ENCODE data around the gene ATP5ME.
"Not testable (repeated sequence)": the region's sequence is repeated elsewhere in the genome, so short reads cannot be mapped to it uniquely, and the experiment has no call there.

Gene ATP5ME

DNA sequence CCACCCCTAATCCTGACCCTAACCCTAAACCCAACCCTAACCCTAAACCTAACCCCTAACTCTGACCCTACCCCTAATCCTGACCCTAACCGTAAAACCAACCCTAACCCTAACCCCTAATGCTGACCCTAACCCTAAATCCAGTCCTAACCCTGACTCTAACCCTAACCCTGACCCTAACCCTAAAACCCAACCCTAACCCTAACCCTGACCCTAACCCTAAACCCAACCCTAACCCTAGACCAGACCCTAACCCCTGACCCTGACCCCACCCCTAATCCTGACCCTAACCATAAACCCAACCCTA is 30.8 kb upstream of the ATP5ME start:
- DNase-seq (ENCODE audit: low spot score): no peak

DNA sequence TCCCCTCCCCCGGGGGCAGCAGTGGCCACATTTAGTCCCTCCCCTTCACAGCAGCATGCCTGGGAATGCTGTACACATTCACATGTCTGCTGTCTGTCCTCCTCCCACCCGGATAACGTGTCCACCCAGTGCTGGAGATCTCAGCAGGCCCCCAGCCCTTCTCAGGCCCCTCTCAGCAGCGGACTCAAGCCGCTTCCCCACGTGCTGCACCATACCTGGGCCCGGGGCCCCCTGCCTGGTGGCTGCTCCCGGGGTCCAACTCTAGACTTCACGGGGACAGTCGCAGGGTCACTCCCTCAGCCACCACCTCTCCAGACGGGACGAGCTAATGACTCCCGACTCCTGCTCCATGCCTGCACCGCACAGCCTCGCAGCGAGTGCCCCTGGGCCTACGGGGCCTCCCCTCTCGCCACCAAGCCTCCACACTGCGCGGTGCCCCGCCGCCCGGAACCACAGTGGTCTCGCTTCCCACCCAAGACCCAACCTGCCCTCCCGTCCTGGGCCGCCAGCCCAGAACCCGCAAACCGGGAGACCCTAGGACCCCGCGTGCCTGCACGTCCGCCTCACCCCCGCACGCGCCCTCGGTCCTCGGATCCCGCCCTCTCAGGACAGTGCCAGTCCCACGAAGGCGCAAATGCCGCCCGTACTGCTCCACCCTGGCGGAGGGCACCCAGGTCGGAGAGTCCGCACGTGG is 30.3 kb upstream of the ATP5ME start:
- DNase-seq (ENCODE audit: low spot score): no peak

DNA sequence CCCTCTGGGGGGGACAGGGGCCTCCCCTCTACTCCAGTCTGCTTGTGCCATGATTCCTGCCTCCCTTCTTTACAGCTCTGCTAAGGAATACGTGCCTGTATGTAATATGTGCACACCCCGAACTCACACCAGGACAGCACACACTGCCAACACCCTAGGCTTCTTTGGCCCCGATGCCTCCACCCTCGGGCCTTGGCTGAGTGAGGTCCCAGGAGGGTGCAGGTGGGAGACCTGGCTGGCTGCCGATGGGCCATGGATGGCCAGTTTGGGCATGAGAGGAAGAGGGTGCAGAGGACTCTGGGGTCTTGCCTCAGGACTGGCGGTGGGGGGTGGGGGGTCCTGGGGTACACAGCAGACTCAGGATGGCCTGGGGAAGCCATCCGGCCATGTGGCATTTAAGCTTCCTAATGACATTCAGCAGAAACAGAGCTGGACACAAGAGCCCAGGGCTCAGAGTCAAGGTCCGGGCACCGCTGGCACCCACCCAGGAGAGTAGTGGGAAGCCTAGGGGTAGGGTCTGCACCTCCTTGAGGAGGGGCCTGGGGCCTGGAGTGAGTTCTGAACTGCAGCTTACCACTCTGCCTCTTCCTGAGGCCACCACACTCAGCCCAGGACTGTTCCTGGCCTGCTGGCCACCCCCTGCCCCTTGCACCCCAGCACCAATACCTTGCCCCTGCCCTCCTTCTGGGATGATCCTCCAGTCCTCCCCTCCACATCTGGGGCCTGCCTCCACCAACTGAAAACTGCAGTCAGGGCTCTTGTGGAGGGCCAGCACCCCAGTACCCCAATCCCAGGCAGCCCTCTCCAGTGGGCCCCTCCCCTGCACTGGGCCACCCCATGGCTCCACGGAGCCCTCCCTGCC is 29.5 kb upstream of the ATP5ME start:
- DNase-seq (ENCODE audit: low spot score): no peak

DNA sequence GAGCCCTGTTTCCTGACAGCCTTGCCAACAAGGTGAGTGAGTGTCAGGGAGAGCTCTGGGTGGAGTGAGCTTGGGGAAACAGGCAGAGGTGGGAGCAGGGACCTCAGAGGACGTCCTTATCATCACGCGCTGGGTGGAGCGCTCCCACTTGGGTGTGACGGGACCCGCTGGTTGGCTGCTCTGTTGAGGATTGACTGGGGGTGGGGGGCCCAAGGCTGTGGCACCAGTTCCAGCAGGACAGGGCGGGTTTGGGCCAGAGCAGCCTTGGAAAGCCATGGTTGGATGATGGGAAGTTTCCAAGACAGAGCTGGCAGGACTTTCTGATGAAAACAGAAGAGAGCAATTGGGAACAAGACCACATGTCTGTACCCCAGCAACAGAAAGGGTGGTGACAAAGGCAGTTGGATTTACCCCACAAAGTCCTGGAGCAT is 28.6 kb upstream of the ATP5ME start:
- DNase-seq (ENCODE audit: low spot score): no peak

DNA sequence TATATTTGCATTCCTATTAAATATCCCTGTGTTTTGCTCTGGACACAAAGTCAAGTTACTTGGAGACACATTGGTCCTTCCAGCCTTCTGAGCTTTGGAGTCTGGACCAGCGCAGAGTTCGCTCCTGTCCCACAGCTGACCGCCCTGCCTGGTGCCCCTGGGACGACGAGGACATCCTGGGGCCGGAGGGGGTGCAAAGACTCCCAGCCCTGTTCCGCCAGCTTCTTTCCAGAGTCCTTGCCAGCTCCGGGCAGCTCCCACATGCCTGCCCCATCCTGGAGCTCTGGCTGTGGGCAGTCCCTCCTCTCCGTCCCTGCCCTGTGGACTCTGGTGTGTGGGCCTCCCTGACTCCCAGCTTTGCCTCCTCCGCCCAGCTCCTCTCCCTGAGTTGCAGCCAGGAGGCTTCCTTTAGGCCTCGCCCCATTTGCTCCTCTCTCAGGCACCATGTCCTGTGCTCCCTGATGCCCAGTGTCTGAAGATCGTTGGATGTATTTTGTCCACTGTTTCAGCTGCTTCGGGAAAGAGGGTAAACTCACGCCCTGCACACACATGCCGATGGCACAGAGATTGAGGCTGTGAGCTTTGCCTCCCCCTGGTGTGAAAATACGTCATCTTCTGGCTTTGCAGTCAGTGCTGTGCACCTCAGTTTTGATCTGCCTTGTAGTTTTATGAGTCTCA is 26.6 kb upstream of the ATP5ME start:
- no peak for DNase-seq (ENCODE audit: low spot score)

DNA sequence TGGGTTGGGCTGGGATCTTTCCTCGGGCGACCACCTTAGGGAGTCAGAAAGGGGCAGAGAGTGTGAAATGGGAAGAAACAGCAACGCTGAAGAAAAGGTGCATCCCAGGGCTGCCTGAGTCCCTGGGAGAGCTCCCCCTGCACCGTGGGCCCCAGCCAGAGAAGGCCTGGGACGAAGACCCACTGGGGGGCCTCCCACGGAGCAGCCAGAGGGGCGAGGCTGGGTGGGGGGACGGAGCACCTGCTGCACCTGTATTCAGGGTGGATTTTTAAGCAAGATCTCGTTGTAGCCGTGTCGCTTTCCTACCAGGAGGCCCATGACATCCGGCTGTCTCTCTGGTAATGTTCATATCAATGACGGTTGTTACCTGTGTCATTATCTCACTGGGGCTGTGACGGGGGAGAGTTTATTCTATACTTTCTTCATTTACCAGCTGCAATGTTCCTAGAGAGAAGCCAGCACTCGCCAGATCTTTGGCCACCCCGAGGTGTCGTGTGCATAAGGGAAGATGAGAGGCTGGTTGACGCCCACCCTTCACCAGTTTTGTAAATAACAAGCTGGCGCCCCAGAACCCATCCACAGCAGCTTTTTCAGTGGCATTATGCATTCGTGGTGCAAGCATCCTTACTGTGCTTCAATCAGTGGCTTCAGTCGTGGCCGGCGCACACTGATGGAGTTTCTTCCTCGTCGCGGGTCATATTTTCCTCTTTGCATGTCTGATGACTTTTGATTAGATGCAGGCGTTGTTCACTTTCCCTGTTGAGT is 25.9 kb upstream of the ATP5ME start:
- DNase-seq (ENCODE audit: low spot score): no peak

DNA sequence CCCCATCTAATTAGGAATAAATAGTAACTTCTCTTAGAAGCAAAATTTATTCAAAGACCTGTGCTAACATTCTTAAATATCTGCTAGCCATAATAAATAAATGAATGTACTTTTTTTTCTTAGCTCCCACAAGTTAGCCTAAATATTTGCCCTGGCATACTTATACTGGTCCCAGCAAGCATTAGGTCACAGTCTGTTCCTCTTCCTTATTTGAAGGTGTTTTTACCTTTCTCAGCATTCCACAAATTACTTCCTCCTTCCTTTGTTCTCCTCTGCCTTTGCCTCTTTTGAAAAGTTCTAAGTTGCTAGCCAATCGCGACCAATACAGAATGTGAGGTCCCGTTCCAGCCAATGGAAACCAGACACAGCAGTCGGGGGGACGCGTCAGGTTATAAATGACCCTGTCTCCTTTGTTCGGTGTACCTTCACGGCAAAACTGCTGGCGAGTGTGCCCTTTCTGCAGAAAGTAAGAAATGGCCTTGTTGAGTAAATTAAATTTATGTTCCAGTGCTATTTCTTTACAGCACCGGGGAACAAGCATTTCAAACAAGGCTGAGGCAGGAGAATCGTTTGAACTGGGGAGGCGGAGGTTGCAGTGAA is 20.4 kb upstream of the ATP5ME start:
- not testable (repeated sequence) for DNase-seq (ENCODE audit: low spot score)

DNA sequence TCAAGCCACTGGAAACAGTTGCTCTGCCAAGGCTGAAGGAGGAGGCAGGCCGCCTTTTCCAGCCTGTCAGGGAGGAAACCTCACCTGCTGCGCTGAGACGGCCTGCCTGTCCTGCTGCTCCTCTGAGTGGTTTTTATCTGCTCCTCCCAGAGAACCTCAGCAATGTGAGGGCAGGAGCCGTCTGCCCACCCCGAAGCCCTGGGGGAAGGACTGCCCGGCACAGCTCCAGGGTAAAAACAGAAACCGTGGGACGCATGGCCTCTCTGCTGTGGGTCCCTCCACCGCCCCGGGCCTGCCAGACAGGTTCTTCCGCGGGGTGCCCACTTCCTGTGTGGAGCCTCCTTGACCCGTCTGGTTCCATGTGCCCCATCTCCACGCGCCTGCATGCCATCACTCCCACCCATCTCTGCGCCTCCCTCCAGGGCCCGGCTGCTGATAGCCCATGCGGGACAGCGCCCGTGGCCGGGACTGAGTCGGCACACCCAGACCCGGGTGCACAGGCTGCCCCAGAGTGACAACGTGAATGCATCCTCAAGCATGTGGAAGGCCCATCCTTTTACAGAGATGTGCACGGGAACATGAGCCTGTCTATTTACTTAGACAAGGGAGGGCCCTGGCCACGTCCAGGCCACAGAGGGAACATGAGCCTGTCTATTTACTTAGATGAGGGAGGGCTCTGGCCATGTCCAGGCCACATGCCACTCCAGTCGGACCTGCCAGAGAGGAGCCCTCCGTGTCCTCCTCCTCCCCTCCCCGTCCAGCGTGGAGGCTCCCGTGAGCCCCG is 18.9 kb upstream of the ATP5ME start:
- DNase-seq (ENCODE audit: low spot score): no peak

DNA sequence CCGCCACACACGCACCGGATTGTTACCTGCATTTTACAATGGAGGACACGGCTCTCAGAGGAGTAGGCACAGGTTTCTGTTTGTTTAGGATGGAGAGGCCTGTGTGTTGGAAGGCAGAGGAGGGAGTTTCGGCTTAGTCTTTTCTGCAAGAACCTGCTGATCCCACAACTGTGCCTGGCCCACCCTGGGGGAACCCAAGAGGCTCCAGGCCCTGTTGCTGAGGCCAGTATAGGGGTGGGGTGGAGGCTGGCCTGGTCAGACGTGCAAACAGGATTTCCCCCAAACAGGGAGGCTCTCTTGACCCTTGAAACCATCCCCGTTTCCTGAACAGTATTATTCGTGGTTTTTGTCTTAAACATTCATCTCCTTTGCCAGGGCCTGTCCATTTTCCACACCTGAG is 15.6 kb upstream of the ATP5ME start:
- DNase-seq (ENCODE audit: low spot score): no peak

DNA sequence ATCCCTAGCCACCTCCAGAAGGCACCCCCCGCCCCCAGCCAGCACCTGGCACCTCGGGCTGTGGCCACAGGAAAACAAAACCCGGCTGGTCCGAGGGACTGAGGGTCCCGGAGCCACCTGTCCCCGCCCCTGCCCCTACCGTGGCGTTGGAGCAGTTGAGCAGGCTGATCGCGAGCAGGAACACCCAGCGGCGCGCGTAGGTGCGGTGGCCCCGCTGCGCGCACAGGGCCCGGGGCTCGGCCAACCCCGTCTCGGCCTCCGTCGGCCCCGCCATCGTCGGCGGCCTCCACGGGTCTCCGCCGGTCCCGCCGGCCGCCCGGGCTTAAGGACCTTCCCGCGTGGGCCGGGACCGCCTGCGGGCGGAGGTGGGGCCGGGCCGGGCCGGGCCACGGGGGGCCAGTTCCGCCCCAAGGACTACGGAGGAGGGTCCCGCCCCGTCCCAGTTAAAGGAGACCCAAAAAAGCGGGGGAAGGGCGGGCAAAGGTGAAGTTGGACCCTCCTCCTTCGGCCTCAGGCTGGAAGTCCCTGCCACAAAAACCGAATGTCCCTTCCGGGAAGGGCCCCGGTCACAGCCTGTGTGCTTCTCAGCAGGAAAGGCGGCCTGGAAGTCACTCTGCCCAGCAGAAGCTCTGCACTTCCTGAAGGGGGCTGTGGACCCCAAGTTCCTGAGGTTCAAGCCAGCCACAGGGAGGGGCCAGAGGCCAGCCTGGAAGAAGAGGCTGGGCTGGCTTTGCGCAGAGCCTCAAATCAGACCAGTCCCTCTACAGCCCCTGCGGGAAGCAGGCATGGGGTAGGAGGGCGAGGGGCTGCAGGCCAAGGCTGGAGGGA is 15.0 kb upstream of the ATP5ME start, which contains the start of gene SLC49A3:
TSS of gene SLC49A3 (minus strand) at position 298 of the 828 bp plus-strand sequence. CDS start at position 274, 24 bp downstream.
- peak; percentile 41 for DNase-seq (ENCODE audit: low spot score)

DNA sequence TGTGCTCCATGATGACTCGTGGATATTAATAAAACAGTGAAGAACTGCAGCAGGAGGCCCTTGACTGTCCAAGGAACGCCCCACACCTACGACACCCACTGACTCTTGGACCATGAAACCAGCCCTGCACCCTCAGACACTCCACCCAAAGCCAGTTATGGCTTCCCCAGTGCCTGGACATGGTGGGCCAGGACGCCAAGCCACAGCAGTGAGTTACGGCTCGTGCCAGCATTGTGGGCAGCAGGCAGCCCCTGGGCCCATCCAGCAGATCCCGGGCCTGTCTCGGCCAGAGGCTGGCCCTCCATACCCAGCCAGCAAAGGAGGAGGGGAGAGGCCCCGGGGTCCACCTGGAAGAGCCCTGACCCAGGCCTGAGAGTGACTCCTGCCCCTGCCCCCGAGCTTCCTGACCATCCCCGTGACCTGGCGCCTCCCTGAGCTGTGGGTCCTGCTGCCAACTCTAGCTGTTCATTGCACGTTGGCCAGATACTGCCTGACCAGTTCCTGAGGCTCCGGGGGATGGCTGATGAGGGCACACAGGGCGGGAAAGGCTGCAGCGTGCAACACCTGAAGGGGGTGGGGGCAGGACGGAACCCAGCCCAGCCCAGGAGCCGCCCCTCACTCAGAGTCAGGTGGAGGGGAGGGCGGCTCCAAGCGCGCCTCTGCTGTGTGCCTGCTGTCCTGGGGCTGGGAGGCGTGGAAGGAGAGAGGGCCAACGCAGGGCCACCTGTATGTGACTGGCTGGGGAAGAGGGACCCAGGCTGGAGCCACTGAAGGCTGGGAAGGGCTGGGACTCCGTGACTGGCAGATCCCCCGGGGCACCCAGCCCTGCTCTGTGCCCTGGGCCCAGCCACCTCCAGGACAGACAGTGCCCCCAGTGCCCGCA is 14.1 kb upstream of the ATP5ME start:
- peak; percentile 31 for DNase-seq (ENCODE audit: low spot score)

DNA sequence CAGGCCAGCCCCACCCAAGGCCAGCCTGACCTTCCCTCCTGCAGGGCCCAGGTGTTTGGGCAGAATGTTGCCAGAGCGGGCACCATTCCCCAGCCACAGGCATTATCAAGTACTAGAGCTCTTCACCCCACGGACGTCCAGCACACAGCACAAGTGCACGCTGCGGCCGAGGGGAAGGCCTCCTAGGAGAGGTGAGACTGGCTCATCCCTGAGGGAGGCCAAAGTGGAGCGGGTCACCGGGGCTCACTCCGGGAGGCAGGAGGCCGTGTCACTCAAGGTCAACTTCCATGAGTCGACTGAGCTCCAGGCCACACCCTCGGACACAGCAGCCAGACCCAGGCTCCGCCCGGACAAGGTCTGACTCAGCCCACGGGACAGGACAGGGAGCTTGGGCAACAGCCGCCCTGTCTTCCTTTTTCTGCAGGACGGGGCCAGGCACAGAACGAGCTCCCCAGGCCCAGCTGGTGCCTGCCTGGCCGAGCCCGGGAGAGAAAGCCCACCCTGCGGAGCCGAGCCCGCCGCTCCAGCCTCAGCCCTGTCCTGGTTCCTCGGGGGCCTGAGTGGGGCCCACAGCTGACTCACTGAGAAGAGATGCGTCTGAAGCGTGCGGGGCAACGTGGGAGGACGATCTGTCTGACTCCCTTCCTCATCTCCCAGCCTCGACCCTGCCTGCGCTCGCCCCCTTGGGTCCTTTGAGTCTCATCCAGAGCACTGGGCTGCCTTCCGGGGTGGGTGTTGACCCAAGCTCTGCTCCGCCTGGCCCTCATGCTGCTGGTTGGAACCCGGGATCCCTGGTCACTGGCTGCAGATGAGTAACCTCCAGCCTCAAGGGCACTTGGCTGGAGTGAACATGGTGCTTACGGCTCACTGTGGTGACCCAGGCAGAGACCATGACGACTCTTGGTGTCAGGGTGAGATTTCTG is 13.2 kb upstream of the ATP5ME start:
- DNase-seq (ENCODE audit: low spot score): peak; percentile 98

DNA sequence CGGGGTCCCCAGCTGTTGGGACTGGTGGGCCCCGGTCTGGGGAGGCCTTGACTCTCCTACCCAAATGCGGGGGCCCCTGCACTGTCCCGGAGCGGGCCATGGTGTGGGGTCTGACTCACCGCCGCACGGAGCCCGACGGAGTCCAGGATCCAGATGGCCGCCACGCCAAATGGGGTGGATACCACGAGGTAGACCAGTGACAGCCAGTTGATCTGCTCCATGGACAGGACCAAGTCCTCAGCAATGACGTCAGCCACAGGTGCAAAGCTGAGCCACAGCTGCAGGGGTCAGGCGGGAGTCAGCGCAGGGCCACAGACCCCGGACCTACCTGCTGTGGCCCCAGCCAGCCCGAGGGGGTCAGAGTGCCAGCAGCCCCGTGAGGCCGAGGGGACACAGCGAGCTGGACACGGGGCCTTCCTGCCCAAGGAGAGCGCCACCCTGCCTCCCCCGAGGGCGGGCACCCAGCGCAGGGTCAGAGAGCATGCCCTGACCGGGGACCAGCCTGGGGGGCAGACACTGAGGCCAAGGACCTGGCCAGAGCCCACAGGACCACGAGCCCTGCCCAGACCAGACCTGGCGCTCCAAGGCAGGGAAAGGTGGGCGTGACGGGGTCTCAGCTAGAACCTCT is 12.5 kb upstream of the ATP5ME start:
- DNase-seq (ENCODE audit: low spot score): no peak

DNA sequence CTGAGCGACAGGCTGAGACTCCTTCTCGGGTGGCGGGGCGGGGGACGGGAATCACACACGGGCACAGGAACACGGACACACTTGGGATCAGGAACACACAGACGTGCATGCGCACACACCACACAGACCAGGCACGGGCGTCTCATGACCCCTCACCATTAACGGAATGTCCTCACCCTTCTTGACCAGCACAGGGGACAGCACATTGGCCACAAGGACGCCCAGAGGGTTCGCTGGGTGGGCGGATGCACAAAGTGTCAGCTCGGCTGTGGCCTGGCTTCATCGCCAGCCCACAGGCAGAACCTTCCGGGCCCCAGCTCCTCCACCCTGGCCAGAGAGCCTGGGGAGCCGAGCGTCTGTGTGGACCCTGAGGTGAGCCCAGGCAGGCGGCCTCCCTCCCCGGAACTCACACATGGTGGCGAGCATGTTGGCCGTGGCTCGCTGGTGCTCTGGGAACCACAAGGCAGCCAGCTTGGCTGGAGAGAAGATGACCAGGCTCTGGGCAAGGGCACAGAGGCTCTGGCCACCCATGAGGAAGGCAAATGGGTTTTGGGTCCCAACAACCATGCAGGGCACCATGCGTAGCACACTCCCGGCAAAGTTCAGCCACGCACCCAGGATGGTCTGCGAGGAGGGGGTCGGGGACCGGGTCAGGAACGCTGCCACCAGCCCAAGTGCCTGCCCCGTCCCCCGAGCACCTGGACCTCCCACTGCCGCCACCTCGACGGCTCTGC is 11.8 kb upstream of the ATP5ME start:
- DNase-seq (ENCODE audit: low spot score): no peak

DNA sequence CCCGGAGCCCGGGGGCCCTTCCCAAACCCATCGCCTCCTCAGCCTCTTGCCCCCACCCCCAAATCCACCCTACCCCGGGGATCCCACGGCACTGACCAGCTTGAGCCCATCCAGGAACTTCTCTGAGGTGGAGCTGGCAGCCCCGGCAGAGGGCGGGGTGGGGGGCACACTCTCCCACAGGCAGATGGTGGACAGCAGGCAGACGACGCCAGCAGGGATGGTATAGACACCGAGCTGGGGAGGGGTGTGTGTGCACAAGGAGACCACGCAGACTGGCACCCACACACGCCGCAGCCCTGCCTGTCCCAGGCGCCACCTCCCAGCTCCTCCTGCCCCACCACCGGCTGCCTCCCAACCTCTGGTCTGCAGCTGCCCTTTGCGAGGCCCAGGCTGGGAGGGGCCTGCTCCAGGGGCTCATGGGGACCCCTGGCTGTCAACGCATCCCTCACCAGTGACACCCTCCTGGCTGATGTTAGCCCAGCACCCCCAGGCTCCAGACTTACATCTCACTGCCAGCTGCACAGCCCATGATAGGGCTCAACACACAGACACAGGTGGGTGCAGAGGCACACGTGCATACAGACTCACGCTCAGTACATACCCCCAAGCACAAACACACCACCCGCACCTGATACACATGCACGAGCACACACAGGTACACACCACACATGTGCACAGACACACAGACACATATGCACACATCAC is 10.7 kb upstream of the ATP5ME start:
- DNase-seq (ENCODE audit: low spot score): no peak

DNA sequence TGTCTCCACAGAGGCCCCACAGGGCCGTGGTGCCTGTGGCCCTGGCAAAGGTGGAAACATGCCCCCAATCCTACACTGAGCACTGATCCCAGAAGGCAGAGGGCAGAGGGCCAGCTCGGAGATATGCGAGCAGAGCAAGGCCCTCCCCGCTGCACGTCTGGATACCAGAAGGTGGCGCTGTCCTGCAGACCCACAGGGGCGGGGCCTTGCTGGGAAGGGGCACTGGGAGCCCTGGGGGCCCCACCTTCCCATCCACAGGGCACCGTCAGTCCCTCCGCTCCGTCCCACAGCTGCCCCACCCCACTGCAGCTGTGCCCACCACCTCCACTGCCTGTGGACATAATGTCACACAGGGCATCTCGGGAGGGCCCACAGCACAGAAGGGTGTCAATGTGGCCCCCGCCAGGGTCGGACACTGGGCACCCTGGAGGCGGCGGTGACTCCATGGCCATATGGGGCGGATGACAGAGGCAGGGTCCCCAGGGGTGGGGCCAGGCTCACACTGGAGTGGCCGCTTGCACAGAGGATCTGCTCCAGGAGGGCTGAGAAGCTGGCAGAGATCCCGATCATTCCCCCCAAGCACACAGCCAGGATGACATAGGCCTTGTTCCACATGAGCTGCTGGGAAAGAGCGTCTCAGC is 10.0 kb upstream of the ATP5ME start:
- DNase-seq (ENCODE audit: low spot score): peak; percentile 81
